ENCODE data around the gene S100A16. TPM values are rescaled to one million over a fixed set of nuclear protein-coding genes. Genes with fewer than 3 reads are reported as not detected.
"Not testable (repeated sequence)": the region's sequence is repeated elsewhere in the genome, so short reads cannot be mapped to it uniquely, and the experiment has no call there.

The S100A16 gene
- total RNA-seq, 4 donors from 2014 or later, result 107 to 277 (median 193) TPM

DNA sequence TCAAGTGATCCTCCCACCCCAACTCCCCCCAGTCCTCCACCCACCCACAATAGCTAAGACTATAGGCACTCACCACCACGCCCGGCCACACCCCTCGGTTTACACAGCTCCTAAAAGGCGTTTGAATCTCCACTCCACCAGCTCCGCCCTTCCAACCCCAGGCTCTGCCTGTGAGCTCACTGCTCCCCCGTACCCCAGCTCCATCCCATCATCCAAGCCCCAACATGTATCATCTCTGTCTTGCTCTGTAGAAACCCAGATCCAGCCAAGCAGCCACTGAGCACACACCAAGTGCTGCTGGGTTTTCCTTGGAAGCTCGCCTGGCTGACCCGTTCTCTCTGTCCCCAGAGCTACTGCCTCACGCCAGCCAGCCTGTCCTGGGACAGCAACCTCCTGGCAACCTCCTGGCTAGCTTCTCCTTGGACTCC is 35.3 kb downstream of the S100A16 start:
- Histone ChIP-seq H3K4me3 (no peak overlapping the region), H3K9me3 (no peaks in the 10 kb centered on the region), H3K27me3 (no peaks in the 10 kb centered on the region), H3K27ac (no peak overlapping the region), H3K4me1 (peaks cover 0 to 10% (median 0%) of the 10 kb centered on the region in 4 donors), H3K36me3 (no peaks in the 10 kb centered on the region)
- no peak for TF ChIP-seq POLR2A (IDR thresholded peaks at IDR 0.05)
- TF ChIP-seq, protein P1, sequence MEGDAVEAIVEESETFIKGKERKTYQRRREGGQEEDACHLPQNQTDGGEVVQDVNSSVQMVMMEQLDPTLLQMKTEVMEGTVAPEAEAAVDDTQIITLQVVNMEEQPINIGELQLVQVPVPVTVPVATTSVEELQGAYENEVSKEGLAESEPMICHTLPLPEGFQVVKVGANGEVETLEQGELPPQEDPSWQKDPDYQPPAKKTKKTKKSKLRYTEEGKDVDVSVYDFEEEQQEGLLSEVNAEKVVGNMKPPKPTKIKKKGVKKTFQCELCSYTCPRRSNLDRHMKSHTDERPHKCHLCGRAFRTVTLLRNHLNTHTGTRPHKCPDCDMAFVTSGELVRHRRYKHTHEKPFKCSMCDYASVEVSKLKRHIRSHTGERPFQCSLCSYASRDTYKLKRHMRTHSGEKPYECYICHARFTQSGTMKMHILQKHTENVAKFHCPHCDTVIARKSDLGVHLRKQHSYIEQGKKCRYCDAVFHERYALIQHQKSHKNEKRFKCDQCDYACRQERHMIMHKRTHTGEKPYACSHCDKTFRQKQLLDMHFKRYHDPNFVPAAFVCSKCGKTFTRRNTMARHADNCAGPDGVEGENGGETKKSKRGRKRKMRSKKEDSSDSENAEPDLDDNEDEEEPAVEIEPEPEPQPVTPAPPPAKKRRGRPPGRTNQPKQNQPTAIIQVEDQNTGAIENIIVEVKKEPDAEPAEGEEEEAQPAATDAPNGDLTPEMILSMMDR (IDR thresholded peaks at IDR 0.05), result no peak
- DNase-seq, result no peak

DNA sequence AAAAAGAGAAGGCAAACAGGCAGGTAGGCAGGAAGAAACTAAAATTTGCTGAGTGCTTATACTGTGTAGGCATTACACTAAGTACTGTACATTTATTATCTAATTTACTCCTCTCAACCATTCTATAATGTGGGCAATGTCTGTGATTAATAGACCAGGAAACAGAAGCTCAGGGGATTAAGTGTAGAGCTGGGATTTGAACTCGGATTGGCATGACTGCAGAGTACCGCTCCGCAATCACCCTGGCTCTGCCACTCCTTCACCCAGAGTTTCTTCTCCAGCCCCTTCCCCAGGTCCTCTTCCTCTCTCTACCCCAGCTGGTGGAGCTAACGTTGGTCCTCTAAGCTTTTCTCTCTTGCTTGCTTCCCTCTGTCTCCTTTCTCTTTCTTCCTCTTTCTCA is 35.8 kb downstream of the S100A16 start:
- Histone ChIP-seq H3K9me3 (no peaks in the 10 kb centered on the region), H3K36me3 (no peaks in the 10 kb centered on the region), H3K4me1 (peaks cover 0 to 15% (median 0%) of the 10 kb centered on the region in 4 donors), H3K27ac (no peak overlapping the region), H3K4me3 (no peak overlapping the region), H3K27me3 (no peaks in the 10 kb centered on the region)
- no peak for DNase-seq
- TF ChIP-seq, protein P1 (IDR thresholded peaks at IDR 0.05), result no peak
- no peak for TF ChIP-seq POLR2A (IDR thresholded peaks at IDR 0.05)

DNA sequence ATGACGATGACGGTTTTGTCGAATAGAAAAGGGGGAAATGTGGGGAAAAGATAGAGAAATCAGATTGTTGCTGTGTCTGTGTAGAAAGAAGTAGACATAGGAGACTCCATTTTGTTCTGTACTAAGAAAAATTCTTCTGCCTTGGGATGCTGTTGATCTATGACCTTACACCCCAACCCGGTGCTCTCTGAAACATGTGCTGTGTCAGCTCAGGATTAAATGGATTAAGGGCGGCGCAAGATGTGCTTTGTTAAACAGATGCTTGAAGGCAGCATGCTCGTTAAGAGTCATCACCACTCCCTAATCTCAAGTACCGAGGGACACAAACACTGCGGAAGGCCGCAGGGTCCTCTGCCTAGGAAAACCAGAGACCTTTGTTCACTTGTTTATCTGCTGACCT is 37.4 kb downstream of the S100A16 start:
- not testable (repeated sequence) for H3K27ac ChIP-seq, H3K4me3 ChIP-seq, H3K36me3 ChIP-seq, DNase-seq, H3K9me3 ChIP-seq, H3K27me3 ChIP-seq
- H3K4me1 ChIP-seq, result peaks cover 0 to 21% (median 0%) of the 10 kb centered on the region in 4 donors

- H3K4me3 ChIP-seq, H3K36me3 ChIP-seq, DNase-seq, H3K27ac ChIP-seq, H3K27me3 ChIP-seq, H3K9me3 ChIP-seq: not testable (repeated sequence)
- H3K4me1 ChIP-seq, result peaks cover 0 to 21% (median 0%) of the 10 kb centered on the region in 4 donors
These were observed 37.9 kb downstream of the S100A16 start for GRCh38 chr1:153575081-153575491.

- Histone ChIP-seq H3K27ac (peak overlapping the region in 2 of 4 donors; percentile 26 to 48), H3K27me3 (no peaks in the 10 kb centered on the region), H3K36me3 (no peaks in the 10 kb centered on the region), H3K9me3 (no peaks in the 10 kb centered on the region), H3K4me1 (peaks cover 0 to 21% (median 0%) of the 10 kb centered on the region in 4 donors), H3K4me3 (no peak overlapping the region)
- no peak for TF ChIP-seq POLR2A (IDR thresholded peaks at IDR 0.05)
- TF ChIP-seq, protein P1 (IDR thresholded peaks at IDR 0.05), result no peak
- DNase-seq, result no peak
These were observed 39.6 kb downstream of the S100A16 start for GRCh38 chr1:153573351-153573750.

DNA sequence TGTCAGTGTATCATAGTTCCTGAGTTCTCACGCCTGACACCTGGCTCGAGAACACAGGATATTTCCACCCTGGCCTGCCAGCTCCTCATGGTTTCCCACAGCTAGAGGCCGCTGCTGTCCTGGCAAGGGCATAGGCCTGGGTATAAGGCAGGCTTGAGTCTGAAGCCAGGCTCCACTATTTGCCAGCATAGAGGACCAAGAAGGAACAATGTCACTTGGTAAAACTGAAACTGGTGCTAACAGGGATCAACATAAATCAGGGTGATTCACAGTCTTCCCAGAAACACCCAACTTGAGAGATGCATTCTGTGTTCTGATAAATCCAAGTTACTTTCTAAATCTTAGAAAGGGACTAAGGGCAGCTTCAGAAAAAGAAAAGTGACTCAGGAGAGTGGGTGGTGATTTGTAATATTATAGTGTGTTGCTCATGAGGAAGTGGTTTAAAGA is 40.3 kb downstream of the S100A16 start:
- Histone ChIP-seq H3K27me3 (no peaks in the 10 kb centered on the region), H3K36me3 (no peaks in the 10 kb centered on the region), H3K9me3 (no peaks in the 10 kb centered on the region), H3K27ac (peak overlapping the region in 3 of 4 donors; percentile 26 to 48 (median 27)), H3K4me3 (no peak overlapping the region), H3K4me1 (peaks cover 0 to 27% (median 0%) of the 10 kb centered on the region in 4 donors)
- DNase-seq, result peak; percentile 79 to 94 (median 86)
- TF ChIP-seq, protein P1 (IDR thresholded peaks at IDR 0.05), result peak in 5 of 6 experiments; percentile 51 to 97 (median 92)
- peak in 1 of 2 donors; percentile 21 for TF ChIP-seq POLR2A (IDR thresholded peaks at IDR 0.05)

DNA sequence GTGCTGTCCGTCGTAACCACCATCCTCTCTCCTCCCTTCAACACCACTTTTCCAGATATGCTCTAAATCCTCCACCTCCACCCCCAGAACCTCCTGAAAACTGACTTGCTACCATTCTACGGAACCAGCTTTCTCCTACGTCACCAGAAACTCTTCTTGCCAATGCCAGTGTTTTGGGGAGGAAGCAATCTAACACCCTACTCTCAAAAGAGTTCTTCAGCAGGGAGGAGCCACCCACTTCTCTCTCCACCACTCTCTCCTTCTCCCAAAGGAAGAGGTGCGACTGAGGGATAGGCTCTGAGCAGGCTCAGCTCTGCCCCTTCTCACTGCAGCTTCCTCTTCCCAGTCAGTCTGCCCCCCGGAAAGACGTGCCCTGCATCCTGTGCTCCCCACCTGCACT is 41.2 kb downstream of the S100A16 start:
- H3K36me3 ChIP-seq, result no peaks in the 10 kb centered on the region
- no peak for TF ChIP-seq POLR2A (IDR thresholded peaks at IDR 0.05)
- TF ChIP-seq, protein P1 (IDR thresholded peaks at IDR 0.05), result no peak
- H3K27ac ChIP-seq, result no peak overlapping the region
- no peak overlapping the region for H3K4me3 ChIP-seq
- no peak for DNase-seq
- no peaks in the 10 kb centered on the region for H3K9me3 ChIP-seq
- peaks cover 1 to 31% (median 5%) of the 10 kb centered on the region in 4 donors for H3K4me1 ChIP-seq
- no peaks in the 10 kb centered on the region for H3K27me3 ChIP-seq

All from Peyer's patch (tissue), 4 donors.